Neural cell (in vitro differentiated cells): ENCODE results near the gene KDM4B. TPM values are rescaled to one million over a fixed set of nuclear protein-coding genes. Genes with fewer than 3 reads are reported as not detected.

ENCODE experiments used
- H2AFZ ChIP-seq: fragments of 200-600, 300-800 bp; sonication (generic), shearing (Covaris generic); 2 replicates; pipeline ENCODE4 v1.6.0; 2014; ENCODE audit warnings: low read depth, mild to moderate bottlenecking, antibody characterized with exemption, low read length, moderate library complexity
- H3F3A ChIP-seq: fragments of 200-600 bp; shearing (Covaris generic); 2 replicates; pipeline ENCODE4 v1.6.1; 2016; ENCODE audit warnings: mild to moderate bottlenecking, moderate library complexity, mixed read lengths, antibody characterized with exemption, low read length; ENCODE audit not compliant: insufficient read depth, poor library complexity, severe bottlenecking
- H3K27ac ChIP-seq: fragments of 200-600, 300-800 bp; sonication (generic), shearing (Covaris generic); 2 replicates; pipeline ENCODE4 v1.5.1; 2014; ENCODE audit warnings: mild to moderate bottlenecking, low read length, moderate library complexity
- H3K27me3 ChIP-seq: fragments of 300-800, 200-600 bp; sonication (generic), shearing (Covaris generic); 2 replicates; pipeline ENCODE4 v1.6.0; 2014; ENCODE audit warnings: mild to moderate bottlenecking, low read depth, low read length, moderate library complexity; ENCODE audit not compliant: insufficient read depth
- H3K36me3 ChIP-seq: fragments of 300-800, 200-600 bp; sonication (generic), shearing (Covaris generic); 2 replicates; pipeline ENCODE4 v1.5.1; 2014; ENCODE audit warnings: mild to moderate bottlenecking, antibody characterized with exemption, low read length, moderate library complexity; ENCODE audit not compliant: insufficient read depth
- H3K4me2 ChIP-seq: fragments of 300-800, 200-600 bp; sonication (generic), shearing (Covaris generic); 2 replicates; pipeline ENCODE4 v1.6.0; 2014; ENCODE audit warnings: mild to moderate bottlenecking, low read length
- H3K4me3 ChIP-seq: fragments of 300-800, 200-600 bp; sonication (generic), shearing (Covaris generic); 2 replicates; pipeline ENCODE4 v1.5.1; 2014; ENCODE audit warnings: mild to moderate bottlenecking, low read length, moderate library complexity
- H3K79me2 ChIP-seq: fragments of 200-600 bp; shearing (Covaris generic); replicated peaks from 2 replicates; pipeline ENCODE4 v1.6.0; 2014; ENCODE audit warnings: mild to moderate bottlenecking, low read length, moderate library complexity; ENCODE audit not compliant: insufficient read depth
- H3K9ac ChIP-seq: fragments of 300-800, 200-600 bp; sonication (generic), shearing (Covaris generic); 2 replicates; pipeline ENCODE4 v1.6.1; 2016; ENCODE audit warnings: mild to moderate bottlenecking, low read length, mixed read lengths
- H3K9me2 ChIP-seq: fragments of 200-600 bp; shearing (Covaris generic); 2 replicates; pipeline ENCODE4 v1.6.1; 2016; ENCODE audit warnings: mild to moderate bottlenecking, low read length, mixed read lengths; ENCODE audit not compliant: insufficient read depth
- H3K9me3 ChIP-seq: fragments of 200-600, 300-800 bp; sonication (generic), shearing (Covaris generic); 2 replicates; pipeline ENCODE4 v1.6.1; 2016; ENCODE audit warnings: mild to moderate bottlenecking, mixed run types, low read length, moderate library complexity, mixed read lengths
- H4K20me1 ChIP-seq: fragments of 200-600 bp; shearing (Covaris generic); 2 replicates; pipeline ENCODE4 v1.6.1; 2016; ENCODE audit warnings: mild to moderate bottlenecking, mixed run types; ENCODE audit not compliant: insufficient read depth
- EP300 ChIP-seq: fragments of 450-650 bp; conservative IDR thresholded peaks from 2 replicates; pipeline ENCODE4 v1.6.1; 2014; ENCODE audit warnings: antibody characterized with exemption, mild to moderate bottlenecking, moderate library complexity; ENCODE audit not compliant: poor library complexity, severe bottlenecking
- EZH2 ChIP-seq: fragments of 200-600, 300-800 bp; shearing (Covaris generic), sonication (generic); IDR thresholded peaks from 2 replicates; pipeline ENCODE4 v1.6.1; 2014; ENCODE audit warnings: antibody characterized with exemption, low read length, borderline replicate concordance, mild to moderate bottlenecking; ENCODE audit not compliant: insufficient read depth, poor library complexity, severe bottlenecking
- MXI1 ChIP-seq: fragments of 450-650 bp; conservative IDR thresholded peaks from 2 replicates; pipeline ENCODE4 v1.6.1; 2014; ENCODE audit warnings: antibody characterized with exemption, mild to moderate bottlenecking; ENCODE audit not compliant: poor library complexity, severe bottlenecking
- POLR2AphosphoS5 ChIP-seq: IDR thresholded peaks from 2 replicates; pipeline ENCODE4 v1.6.1; 2012
- RAD21 ChIP-seq: fragments of 450-650 bp; conservative IDR thresholded peaks from 2 replicates; pipeline ENCODE4 v1.6.1; 2014; ENCODE audit warnings: antibody characterized with exemption, mild to moderate bottlenecking, moderate library complexity
- SMC3 ChIP-seq: fragments of 450-650 bp; conservative IDR thresholded peaks from 2 replicates; pipeline ENCODE4 v1.6.1; 2014; ENCODE audit warnings: antibody characterized with exemption, mild to moderate bottlenecking, moderate library complexity; ENCODE audit not compliant: poor library complexity
- TAF1 ChIP-seq: IDR thresholded peaks from 2 replicates; pipeline ENCODE4 v1.6.1; 2012; ENCODE audit warnings: low read depth
- polyA plus RNA-seq: library from polyadenylated mRNA; depleted of rRNA; stranded (reverse); fragments of >200 nt; gene quantifications from 2 replicates; pipeline ENCODE4 v1.2.3, GENCODE V29; 2014
- TF ChIP-seq, protein P1 (sequence below): IDR thresholded peaks from 2 replicates; pipeline ENCODE4 v1.6.1; 2012; ENCODE audit warnings: borderline replicate concordance
- TF ChIP-seq, protein P2 (sequence below): fragments of 450-650 bp; IDR thresholded peaks from 2 replicates; pipeline ENCODE4 v1.5.1; 2014; ENCODE audit warnings: antibody characterized with exemption, mild to moderate bottlenecking, moderate library complexity; ENCODE audit not compliant: poor library complexity, severe bottlenecking

KDM4B gene
- polyA plus RNA-seq, 1 donor from 2014 or later, result 19.1 TPM

DNA sequence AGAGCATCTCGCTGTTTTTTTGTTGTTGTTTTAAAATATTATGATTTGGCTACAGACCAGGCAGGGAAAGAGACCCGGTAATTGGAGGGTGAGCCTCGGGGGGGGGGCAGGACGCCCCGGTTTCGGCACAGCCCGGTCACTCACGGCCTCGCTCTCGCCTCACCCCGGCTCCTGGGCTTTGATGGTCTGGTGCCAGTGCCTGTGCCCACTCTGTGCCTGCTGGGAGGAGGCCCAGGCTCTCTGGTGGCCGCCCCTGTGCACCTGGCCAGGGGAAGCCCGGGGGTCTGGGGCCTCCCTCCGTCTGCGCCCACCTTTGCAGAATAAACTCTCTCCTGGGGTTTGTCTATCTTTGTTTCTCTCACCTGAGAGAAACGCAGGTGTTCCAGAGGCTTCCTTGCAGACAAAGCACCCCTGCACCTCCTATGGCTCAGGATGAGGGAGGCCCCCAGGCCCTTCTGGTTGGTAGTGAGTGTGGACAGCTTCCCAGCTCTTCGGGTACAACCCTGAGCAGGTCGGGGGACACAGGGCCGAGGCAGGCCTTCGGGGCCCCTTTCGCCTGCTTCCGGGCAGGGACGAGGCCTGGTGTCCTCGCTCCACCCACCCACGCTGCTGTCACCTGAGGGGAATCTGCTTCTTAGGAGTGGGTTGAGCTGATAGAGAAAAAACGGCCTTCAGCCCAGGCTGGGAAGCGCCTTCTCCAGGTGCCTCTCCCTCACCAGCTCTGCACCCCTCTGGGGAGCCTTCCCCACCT, 183.3 kb downstream of the KDM4B start:
- TF ChIP-seq TAF1 (no peak), EZH2 (no peak), EP300 (no peak), MXI1 (no peak), RAD21 (no peak), SMC3 (no peak), POLR2AphosphoS5 (no peak)
- TF ChIP-seq, protein P1, sequence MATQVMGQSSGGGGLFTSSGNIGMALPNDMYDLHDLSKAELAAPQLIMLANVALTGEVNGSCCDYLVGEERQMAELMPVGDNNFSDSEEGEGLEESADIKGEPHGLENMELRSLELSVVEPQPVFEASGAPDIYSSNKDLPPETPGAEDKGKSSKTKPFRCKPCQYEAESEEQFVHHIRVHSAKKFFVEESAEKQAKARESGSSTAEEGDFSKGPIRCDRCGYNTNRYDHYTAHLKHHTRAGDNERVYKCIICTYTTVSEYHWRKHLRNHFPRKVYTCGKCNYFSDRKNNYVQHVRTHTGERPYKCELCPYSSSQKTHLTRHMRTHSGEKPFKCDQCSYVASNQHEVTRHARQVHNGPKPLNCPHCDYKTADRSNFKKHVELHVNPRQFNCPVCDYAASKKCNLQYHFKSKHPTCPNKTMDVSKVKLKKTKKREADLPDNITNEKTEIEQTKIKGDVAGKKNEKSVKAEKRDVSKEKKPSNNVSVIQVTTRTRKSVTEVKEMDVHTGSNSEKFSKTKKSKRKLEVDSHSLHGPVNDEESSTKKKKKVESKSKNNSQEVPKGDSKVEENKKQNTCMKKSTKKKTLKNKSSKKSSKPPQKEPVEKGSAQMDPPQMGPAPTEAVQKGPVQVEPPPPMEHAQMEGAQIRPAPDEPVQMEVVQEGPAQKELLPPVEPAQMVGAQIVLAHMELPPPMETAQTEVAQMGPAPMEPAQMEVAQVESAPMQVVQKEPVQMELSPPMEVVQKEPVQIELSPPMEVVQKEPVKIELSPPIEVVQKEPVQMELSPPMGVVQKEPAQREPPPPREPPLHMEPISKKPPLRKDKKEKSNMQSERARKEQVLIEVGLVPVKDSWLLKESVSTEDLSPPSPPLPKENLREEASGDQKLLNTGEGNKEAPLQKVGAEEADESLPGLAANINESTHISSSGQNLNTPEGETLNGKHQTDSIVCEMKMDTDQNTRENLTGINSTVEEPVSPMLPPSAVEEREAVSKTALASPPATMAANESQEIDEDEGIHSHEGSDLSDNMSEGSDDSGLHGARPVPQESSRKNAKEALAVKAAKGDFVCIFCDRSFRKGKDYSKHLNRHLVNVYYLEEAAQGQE, result no peak
- TF ChIP-seq, protein P2, sequence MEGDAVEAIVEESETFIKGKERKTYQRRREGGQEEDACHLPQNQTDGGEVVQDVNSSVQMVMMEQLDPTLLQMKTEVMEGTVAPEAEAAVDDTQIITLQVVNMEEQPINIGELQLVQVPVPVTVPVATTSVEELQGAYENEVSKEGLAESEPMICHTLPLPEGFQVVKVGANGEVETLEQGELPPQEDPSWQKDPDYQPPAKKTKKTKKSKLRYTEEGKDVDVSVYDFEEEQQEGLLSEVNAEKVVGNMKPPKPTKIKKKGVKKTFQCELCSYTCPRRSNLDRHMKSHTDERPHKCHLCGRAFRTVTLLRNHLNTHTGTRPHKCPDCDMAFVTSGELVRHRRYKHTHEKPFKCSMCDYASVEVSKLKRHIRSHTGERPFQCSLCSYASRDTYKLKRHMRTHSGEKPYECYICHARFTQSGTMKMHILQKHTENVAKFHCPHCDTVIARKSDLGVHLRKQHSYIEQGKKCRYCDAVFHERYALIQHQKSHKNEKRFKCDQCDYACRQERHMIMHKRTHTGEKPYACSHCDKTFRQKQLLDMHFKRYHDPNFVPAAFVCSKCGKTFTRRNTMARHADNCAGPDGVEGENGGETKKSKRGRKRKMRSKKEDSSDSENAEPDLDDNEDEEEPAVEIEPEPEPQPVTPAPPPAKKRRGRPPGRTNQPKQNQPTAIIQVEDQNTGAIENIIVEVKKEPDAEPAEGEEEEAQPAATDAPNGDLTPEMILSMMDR, result no peak
- H3K36me3 ChIP-seq, result no peaks in the 10 kb centered on the region
- no peak overlapping the region for H3K4me3 ChIP-seq
- no peaks in the 10 kb centered on the region for H3K27me3 ChIP-seq
- H3K9me3 ChIP-seq, result no peaks in the 10 kb centered on the region
- no peaks in the 10 kb centered on the region for H3K79me2 ChIP-seq
- no peaks in the 10 kb centered on the region for H4K20me1 ChIP-seq
- H3F3A ChIP-seq, result no peaks in the 10 kb centered on the region
- no peak overlapping the region for H3K9ac ChIP-seq
- no peak overlapping the region for H2AFZ ChIP-seq
- no peaks in the 10 kb centered on the region for H3K9me2 ChIP-seq
- no peak overlapping the region for H3K27ac ChIP-seq
- no peak overlapping the region for H3K4me2 ChIP-seq

DNA sequence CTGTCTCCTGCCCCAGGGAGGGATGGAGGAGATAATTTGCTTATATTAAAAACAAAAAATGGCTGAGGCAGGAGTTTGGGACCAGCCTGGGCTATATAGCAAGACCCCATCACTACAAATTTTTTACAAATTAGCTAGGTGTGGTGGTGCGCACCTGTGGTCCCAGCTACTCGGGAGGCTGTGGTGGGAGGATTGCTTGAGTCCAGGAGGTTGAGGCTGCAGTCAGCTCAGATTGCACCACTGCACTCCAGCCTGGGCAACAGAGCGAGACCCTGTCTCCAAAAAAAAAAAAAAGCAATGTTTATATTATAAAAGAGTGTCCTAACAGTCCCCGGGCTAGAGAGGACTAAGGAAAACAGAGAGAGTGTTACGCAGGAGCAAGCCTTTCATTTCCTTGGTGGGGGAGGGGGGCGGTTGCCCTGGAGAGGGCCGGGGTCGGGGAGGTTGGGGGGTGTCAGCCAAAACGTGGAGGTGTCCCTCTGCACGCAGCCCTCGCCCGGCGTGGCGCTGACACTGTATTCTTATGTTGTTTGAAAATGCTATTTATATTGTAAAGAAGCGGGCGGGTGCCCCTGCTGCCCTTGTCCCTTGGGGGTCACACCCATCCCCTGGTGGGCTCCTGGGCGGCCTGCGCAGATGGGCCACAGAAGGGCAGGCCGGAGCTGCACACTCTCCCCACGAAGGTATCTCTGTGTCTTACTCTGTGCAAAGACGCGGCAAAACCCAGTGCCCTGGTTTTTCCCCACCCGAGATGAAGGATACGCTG, 184.0 kb downstream of the KDM4B start:
- Histone ChIP-seq H3F3A (no peaks in the 10 kb centered on the region), H3K9ac (no peak overlapping the region), H3K36me3 (no peaks in the 10 kb centered on the region), H2AFZ (no peak overlapping the region), H3K9me3 (no peaks in the 10 kb centered on the region), H3K4me3 (no peak overlapping the region), H3K27me3 (no peaks in the 10 kb centered on the region), H4K20me1 (no peaks in the 10 kb centered on the region), H3K4me2 (no peak overlapping the region), H3K79me2 (no peaks in the 10 kb centered on the region), H3K9me2 (no peaks in the 10 kb centered on the region), H3K27ac (no peak overlapping the region)
- TF ChIP-seq EZH2 (no peak), RAD21 (no peak), TAF1 (no peak), SMC3 (no peak), MXI1 (no peak), POLR2AphosphoS5 (no peak), EP300 (no peak)
- TF ChIP-seq, protein P2, result no peak
- TF ChIP-seq, protein P1, result no peak
